ENCODE results near the gene SLC44A5. TPM values are rescaled to one million over a fixed set of nuclear protein-coding genes. Genes with fewer than 3 reads are reported as not detected.

SLC44A5 gene
- total RNA-seq, 1 donor: under 0.01 TPM

- TF ChIP-seq CTCF (IDR thresholded peaks at IDR 0.05; ENCODE audit: insufficient read depth, low read depth, low read length): no peak
- H3K4me3 ChIP-seq (ENCODE audit: low read depth, low read length): no peak overlapping the region
- no peak for DNase-seq (ENCODE audit: low read depth)
These were observed 21.3 kb downstream of the SLC44A5 start for GRCh38 chr1:75589637-75590036.

- DNase-seq (ENCODE audit: low read depth): no peak
- H3K4me3 ChIP-seq (ENCODE audit: low read depth, low read length): no peak overlapping the region
- no peak for TF ChIP-seq CTCF (IDR thresholded peaks at IDR 0.05; ENCODE audit: insufficient read depth, low read depth, low read length)
These were observed 22.0 kb downstream of the SLC44A5 start for GRCh38 chr1:75588779-75589475.

GRCh38 chr1:75587692-75588091, 23.2 kb downstream of the SLC44A5 start:
- no peak for DNase-seq (ENCODE audit: low read depth)
- no peak for TF ChIP-seq CTCF (IDR thresholded peaks at IDR 0.05; ENCODE audit: insufficient read depth, low read depth, low read length)
- no peak overlapping the region for H3K4me3 ChIP-seq (ENCODE audit: low read depth, low read length)

GRCh38 chr1:75583282-75583681, 27.6 kb downstream of the SLC44A5 start:
- no peak overlapping the region for H3K4me3 ChIP-seq (ENCODE audit: low read depth, low read length)
- TF ChIP-seq CTCF (IDR thresholded peaks at IDR 0.05; ENCODE audit: insufficient read depth, low read depth, low read length): no peak
- no peak for DNase-seq (ENCODE audit: low read depth)

GRCh38 chr1:75582725-75583261, 28.1 kb downstream of the SLC44A5 start:
- TF ChIP-seq CTCF (IDR thresholded peaks at IDR 0.05; ENCODE audit: insufficient read depth, low read depth, low read length): no peak
- no peak overlapping the region for H3K4me3 ChIP-seq (ENCODE audit: low read depth, low read length)
- no peak for DNase-seq (ENCODE audit: low read depth)

GRCh38 chr1:75579046-75579445, 31.9 kb downstream of the SLC44A5 start:
- DNase-seq (ENCODE audit: low read depth): no peak
- no peak for TF ChIP-seq CTCF (IDR thresholded peaks at IDR 0.05; ENCODE audit: insufficient read depth, low read depth, low read length)
- H3K4me3 ChIP-seq (ENCODE audit: low read depth, low read length): no peak overlapping the region

GRCh38 chr1:75575837-75576236, 35.1 kb downstream of the SLC44A5 start:
- no peak overlapping the region for H3K4me3 ChIP-seq (ENCODE audit: low read depth, low read length)
- DNase-seq (ENCODE audit: low read depth): no peak
- TF ChIP-seq CTCF (IDR thresholded peaks at IDR 0.05; ENCODE audit: insufficient read depth, low read depth, low read length): no peak

Measured in fibroblast of villous mesenchyme (primary cell).